ENCODE data around the gene MS4A7. TPM values are rescaled to one million over a fixed set of nuclear protein-coding genes. Genes with fewer than 3 reads are reported as not detected.

Gene MS4A7, protein sequence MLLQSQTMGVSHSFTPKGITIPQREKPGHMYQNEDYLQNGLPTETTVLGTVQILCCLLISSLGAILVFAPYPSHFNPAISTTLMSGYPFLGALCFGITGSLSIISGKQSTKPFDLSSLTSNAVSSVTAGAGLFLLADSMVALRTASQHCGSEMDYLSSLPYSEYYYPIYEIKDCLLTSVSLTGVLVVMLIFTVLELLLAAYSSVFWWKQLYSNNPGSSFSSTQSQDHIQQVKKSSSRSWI
- not detected for total RNA-seq

- ChIA-PET POLR2A (no interaction called here), CTCF (interaction anchor here (1.1 kb wide), 1 partner anchor 15 kb away, joined by 3 read pairs; no protein-coding TSS in a partner anchor)
- H3K27ac Mint-ChIP-seq: no peak within 1 kb of the TSS
- H3K36me3 Mint-ChIP-seq (ENCODE audit: low read depth): no peaks in the 10 kb centered on the region
- H3K9me3 Mint-ChIP-seq (ENCODE audit: insufficient read depth): no peaks in the 10 kb centered on the region
- H3K4me1 Mint-ChIP-seq (ENCODE audit: low read depth): peaks cover 11% of the 10 kb centered on the region
- H3K4me3 Mint-ChIP-seq: no peak within 1 kb of the TSS
- ATAC-seq (no peak), DNase-seq (no peak)
- peaks cover 10% of the 10 kb centered on the region for H3K27me3 Mint-ChIP-seq (ENCODE audit: low read depth)
These were observed at the start of gene MS4A7 for GRCh38 chr11:60378354-60378753. MS4A7 (plus strand) TSS chr11:60378532; CDS start chr11:60383142, 4,610 bp downstream.

GRCh38 chr11:60332846-60333245 lies 45.5 kb upstream of the MS4A7 start:
- H3K27ac Mint-ChIP-seq: no peak overlapping the region

DNA sequence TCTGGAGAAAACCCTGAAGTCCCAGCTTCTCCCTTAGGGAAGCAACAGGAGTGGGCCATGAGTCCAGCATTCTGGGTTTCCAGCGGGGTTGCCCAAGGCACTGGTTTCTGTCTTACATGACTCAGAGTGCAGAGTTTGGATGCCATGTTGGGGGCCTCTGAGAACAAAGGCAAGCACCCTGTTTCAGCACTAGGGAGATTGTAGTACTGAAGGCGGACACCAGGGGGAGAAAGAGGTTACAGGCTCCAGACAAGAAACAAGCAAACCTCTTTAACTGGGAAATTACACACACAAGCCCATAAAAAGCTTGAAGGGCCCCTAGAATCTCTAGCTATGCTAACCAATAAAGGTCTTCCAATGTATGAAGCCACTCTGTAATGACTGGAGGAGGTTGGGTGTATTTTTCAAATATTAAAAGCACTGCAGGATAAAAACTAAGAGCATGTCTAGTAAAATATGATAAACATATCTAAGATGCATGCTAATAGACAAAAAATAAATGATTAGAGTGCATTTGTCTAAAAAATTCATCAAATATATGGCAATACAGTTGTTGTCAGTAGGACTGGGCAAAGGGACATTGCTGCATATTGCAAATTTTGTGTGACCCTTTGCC lies 44.2 kb upstream of the MS4A7 start:
- ChIA-PET CTCF (interaction anchor here (0.6 to 2.1 kb wide), 11 partner anchors 8 to 497 kb away, joined by 3 to 10 read pairs (median 3); no protein-coding TSS in a partner anchor), POLR2A (no interaction called here)
- DNase-seq (peak; percentile 73), ATAC-seq (peak; percentile 60)
- no peak overlapping the region for H3K27ac Mint-ChIP-seq
- H3K4me3 Mint-ChIP-seq: no peak overlapping the region
- no peaks in the 10 kb centered on the region for H3K9me3 Mint-ChIP-seq (ENCODE audit: insufficient read depth)
- peaks cover 13% of the 10 kb centered on the region for H3K27me3 Mint-ChIP-seq (ENCODE audit: low read depth)
- no peaks in the 10 kb centered on the region for H3K36me3 Mint-ChIP-seq (ENCODE audit: low read depth)
- H3K4me1 Mint-ChIP-seq (ENCODE audit: low read depth): no peaks in the 10 kb centered on the region

More at GRCh38 chr11:60332846-60333245, 45.5 kb upstream of the MS4A7 start:
- Mint-ChIP-seq H3K36me3 (ENCODE audit: low read depth) (no peaks in the 10 kb centered on the region), H3K27me3 (ENCODE audit: low read depth) (peaks cover 13% of the 10 kb centered on the region), H3K4me3 (no peak overlapping the region), H3K4me1 (ENCODE audit: low read depth) (no peaks in the 10 kb centered on the region), H3K9me3 (ENCODE audit: insufficient read depth) (no peaks in the 10 kb centered on the region)
- ChIA-PET CTCF (interaction anchor here (1.2 to 2.1 kb wide), 3 partner anchors 10 to 68 kb away, joined by 5 to 10 read pairs (median 5); no protein-coding TSS in a partner anchor), POLR2A (no interaction called here)
- DNase-seq (no peak), ATAC-seq (no peak)

DNA sequence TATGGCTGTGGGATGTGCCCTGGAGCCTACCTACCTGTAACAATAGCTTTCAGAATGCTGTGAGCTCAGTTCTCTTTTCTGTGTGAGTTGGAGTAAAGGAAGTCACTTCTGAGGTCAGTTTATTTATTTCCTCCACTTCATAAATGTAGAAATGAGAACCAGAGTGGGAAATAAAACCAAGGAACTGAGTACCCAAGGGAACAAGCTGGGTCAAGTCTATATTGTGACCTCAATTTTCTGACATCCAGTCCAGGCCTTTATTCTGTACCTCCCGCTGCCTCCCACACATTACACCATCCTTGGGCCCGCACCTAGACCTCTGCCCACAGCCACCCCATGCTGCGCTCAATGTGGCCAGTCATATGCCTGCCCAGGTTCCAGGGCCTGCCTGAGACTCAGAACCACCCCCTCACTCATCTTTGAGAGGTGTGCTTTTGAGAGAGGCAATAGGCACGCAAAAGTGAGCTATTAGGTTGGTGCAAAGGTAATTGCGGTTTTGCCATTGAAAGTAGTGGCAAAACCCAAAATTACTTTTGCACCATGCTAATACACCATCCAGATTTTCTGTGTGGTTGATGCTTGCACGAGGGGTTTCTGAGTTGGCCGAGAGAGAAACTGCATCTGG lies 41.5 kb upstream of the MS4A7 start:
- Mint-ChIP-seq H3K36me3 (ENCODE audit: low read depth) (no peaks in the 10 kb centered on the region), H3K9me3 (ENCODE audit: insufficient read depth) (no peaks in the 10 kb centered on the region), H3K27ac (no peak overlapping the region), H3K4me1 (ENCODE audit: low read depth) (no peaks in the 10 kb centered on the region), H3K4me3 (no peak overlapping the region), H3K27me3 (ENCODE audit: low read depth) (peaks cover 20% of the 10 kb centered on the region)
- no peak for ATAC-seq
- DNase-seq: no peak
- CTCF ChIA-PET: interaction anchor here (0.9 to 1.6 kb wide), 3 partner anchors 23 to 72 kb away, joined by 3 to 4 read pairs (median 3); no protein-coding TSS in a partner anchor
- POLR2A ChIA-PET: no interaction called here

DNA sequence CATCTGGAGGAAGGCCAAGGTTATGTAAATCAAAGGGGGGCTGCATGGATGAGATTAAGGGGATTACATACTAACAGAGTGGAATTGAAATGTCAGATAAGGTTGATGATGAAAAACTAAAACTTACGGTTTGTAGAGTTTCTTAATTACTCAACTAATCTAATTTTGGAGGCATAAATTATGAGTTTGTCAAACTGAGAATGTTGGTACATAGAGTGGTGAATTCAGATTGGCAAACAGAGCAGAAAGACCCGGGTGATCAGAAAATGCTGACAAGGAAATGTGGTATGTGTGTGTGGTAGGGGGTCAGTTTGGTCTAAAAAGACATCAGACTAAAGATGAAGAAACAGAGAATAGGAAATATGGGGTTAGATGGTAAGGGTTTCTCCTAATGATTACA lies 40.3 kb upstream of the MS4A7 start:
- H3K36me3 Mint-ChIP-seq (ENCODE audit: low read depth): no peaks in the 10 kb centered on the region
- ChIA-PET CTCF (no interaction called here), POLR2A (no interaction called here)
- H3K27me3 Mint-ChIP-seq (ENCODE audit: low read depth): peaks cover 19% of the 10 kb centered on the region
- no peak for ATAC-seq
- H3K4me3 Mint-ChIP-seq: no peak overlapping the region
- no peaks in the 10 kb centered on the region for H3K4me1 Mint-ChIP-seq (ENCODE audit: low read depth)
- H3K27ac Mint-ChIP-seq: no peak overlapping the region
- H3K9me3 Mint-ChIP-seq (ENCODE audit: insufficient read depth): no peaks in the 10 kb centered on the region
- no peak for DNase-seq

DNA sequence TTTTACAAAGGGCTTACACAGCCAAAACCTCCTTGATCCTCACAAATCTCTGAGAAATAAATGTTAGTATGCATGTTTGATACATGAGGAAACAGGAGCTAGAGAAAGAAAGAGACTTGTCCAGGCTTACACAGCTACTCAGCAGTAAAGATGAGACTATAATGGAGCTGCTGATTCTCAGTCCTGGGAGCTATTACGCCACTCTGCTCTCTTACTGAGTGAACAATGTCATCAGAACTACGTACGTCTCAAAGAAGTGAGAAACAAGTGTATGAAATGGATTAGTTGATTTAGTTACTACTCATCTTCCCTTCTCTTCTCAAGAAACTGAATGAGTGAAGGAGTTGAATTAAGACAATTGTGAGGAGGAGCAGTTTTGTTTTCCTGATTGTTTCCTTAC lies 39.0 kb upstream of the MS4A7 start:
- CTCF ChIA-PET: no interaction called here
- no peaks in the 10 kb centered on the region for H3K36me3 Mint-ChIP-seq (ENCODE audit: low read depth)
- no peak for ATAC-seq
- POLR2A ChIA-PET: no interaction called here
- no peak for DNase-seq
- H3K9me3 Mint-ChIP-seq (ENCODE audit: insufficient read depth): no peaks in the 10 kb centered on the region
- H3K4me3 Mint-ChIP-seq: no peak overlapping the region
- no peak overlapping the region for H3K27ac Mint-ChIP-seq
- H3K4me1 Mint-ChIP-seq (ENCODE audit: low read depth): no peaks in the 10 kb centered on the region
- peaks cover 18% of the 10 kb centered on the region for H3K27me3 Mint-ChIP-seq (ENCODE audit: low read depth)

DNA sequence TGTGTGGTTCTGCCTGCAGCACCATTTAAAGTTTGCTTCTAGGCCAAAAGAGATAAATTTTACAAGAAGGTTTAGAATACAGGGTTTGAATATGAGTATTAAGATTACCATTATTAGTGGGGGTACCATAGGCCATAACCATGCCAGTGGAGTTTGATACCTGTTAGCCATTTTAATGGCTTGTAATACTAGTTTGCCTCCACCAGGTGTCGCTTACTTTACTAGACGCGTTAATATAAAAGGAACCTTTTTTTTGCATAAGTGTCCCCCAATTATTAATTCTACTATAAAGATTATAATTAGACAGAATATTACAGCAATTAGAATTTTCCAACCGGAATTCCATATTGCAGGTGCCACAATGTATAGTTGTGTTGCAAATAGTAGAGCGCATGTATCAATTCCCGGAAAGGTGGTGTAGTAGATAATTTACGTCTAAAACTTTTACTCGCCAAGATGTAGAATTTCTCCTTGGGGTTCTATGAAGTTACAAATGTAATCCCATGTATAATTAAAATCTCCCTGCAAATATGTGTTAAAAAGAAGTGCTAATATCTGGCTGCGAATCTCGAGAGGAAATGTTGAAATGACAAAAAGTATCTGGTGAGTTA lies 35.1 kb upstream of the MS4A7 start:
- POLR2A ChIA-PET: no interaction called here
- Mint-ChIP-seq H3K9me3 (ENCODE audit: insufficient read depth) (no peaks in the 10 kb centered on the region), H3K27ac (no peak overlapping the region), H3K4me1 (ENCODE audit: low read depth) (no peaks in the 10 kb centered on the region), H3K36me3 (ENCODE audit: low read depth) (no peaks in the 10 kb centered on the region), H3K4me3 (no peak overlapping the region), H3K27me3 (ENCODE audit: low read depth) (peaks cover 9% of the 10 kb centered on the region)
- CTCF ChIA-PET: interaction anchor here (0.6 to 1.0 kb wide), 7 partner anchors 10 to 301 kb away, joined by 3 to 10 read pairs (median 3); no protein-coding TSS in a partner anchor
- no peak for ATAC-seq
- peak; percentile 34 for DNase-seq

DNA sequence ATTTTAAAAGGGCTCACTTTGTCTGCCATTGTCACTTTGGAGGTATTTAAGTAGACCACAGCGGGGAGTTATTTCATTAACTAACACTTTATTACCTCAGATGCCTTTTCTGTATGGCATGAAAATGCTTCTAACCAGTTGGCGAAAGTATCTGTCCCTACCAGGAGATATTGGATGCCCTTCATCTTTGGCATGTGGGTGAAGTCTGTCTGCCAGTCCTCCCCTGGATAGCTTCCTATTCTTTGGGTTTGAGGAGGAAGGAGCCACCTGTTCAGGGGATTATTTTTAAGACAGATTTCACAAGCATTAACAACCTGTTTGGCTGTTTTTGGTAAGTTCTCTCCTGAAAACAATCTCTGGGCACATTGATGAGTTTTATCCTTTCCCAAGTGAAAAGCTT lies 34.2 kb upstream of the MS4A7 start:
- H3K4me1 Mint-ChIP-seq (ENCODE audit: low read depth): no peaks in the 10 kb centered on the region
- no peak for ATAC-seq
- H3K4me3 Mint-ChIP-seq: no peak overlapping the region
- no peaks in the 10 kb centered on the region for H3K9me3 Mint-ChIP-seq (ENCODE audit: insufficient read depth)
- no peak overlapping the region for H3K27ac Mint-ChIP-seq
- no peak for DNase-seq
- CTCF ChIA-PET: interaction anchor here (1.1 kb wide), 1 partner anchor 293 kb away, joined by 3 read pairs; no protein-coding TSS in a partner anchor
- H3K36me3 Mint-ChIP-seq (ENCODE audit: low read depth): no peaks in the 10 kb centered on the region
- peaks cover 9% of the 10 kb centered on the region for H3K27me3 Mint-ChIP-seq (ENCODE audit: low read depth)
- POLR2A ChIA-PET: no interaction called here

- peaks cover 4% of the 10 kb centered on the region for H3K27me3 Mint-ChIP-seq (ENCODE audit: low read depth)
- no peaks in the 10 kb centered on the region for H3K36me3 Mint-ChIP-seq (ENCODE audit: low read depth)
- ChIA-PET POLR2A (no interaction called here), CTCF (interaction anchor here (0.7 to 1.1 kb wide), 5 partner anchors 11 to 1687 kb away, joined by 3 to 5 read pairs (median 3); no protein-coding TSS in a partner anchor)
- H3K27ac Mint-ChIP-seq: no peak overlapping the region
- no peak for ATAC-seq
- DNase-seq: peak; percentile 26
- H3K4me1 Mint-ChIP-seq (ENCODE audit: low read depth): no peaks in the 10 kb centered on the region
- no peaks in the 10 kb centered on the region for H3K9me3 Mint-ChIP-seq (ENCODE audit: insufficient read depth)
- H3K4me3 Mint-ChIP-seq: no peak overlapping the region
These were observed 32.8 kb upstream of the MS4A7 start for GRCh38 chr11:60345489-60345888.

DNA sequence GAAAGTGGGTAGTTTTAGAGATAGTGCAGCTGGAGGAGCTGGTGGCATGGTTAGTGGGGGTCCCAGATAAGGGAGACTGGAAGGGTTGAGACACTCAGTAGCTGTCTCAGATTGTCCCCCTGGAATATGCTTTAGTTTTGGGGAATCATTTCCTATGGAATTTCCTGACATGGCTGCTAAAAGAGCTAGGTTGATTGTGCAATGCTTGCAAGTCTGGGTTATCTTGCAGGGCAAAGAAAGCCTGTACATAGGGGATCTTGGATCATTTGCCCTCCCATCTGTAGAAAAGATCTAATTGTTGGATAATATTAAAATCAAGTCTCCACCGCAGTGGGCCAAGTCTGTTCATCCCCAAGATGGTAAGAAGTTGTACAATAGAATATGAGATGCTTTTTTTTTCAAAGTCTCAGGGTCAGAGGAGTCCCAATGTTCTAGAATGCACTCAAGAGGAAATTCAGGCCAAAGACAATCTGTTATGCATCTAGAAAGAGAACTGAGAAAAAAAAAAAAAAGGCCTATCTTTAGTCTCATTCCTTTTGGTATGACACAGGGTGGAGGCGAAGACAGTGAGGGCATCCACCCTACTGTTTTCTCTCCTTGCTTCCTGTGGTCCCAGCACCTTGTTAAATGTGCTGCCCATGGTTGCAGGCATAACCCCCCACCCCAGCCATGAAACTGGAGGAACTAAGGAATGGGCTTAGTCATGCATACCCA lies 31.1 kb upstream of the MS4A7 start:
- CTCF ChIA-PET: no interaction called here
- POLR2A ChIA-PET: no interaction called here
- Mint-ChIP-seq H3K4me1 (ENCODE audit: low read depth) (no peaks in the 10 kb centered on the region), H3K27ac (no peak overlapping the region), H3K36me3 (ENCODE audit: low read depth) (no peaks in the 10 kb centered on the region), H3K9me3 (ENCODE audit: insufficient read depth) (no peaks in the 10 kb centered on the region), H3K4me3 (no peak overlapping the region), H3K27me3 (ENCODE audit: low read depth) (peaks cover 4% of the 10 kb centered on the region)
- no peak for ATAC-seq
- no peak for DNase-seq

- Mint-ChIP-seq H3K4me1 (ENCODE audit: low read depth) (no peaks in the 10 kb centered on the region), H3K27ac (no peak overlapping the region), H3K36me3 (ENCODE audit: low read depth) (no peaks in the 10 kb centered on the region), H3K9me3 (ENCODE audit: insufficient read depth) (no peaks in the 10 kb centered on the region), H3K4me3 (no peak overlapping the region), H3K27me3 (ENCODE audit: low read depth) (peaks cover 6% of the 10 kb centered on the region)
- CTCF ChIA-PET: interaction anchor here (0.6 to 1.6 kb wide), 3 partner anchors 14 to 786 kb away, joined by 3 read pairs; no protein-coding TSS in a partner anchor
- no peak for ATAC-seq
- POLR2A ChIA-PET: no interaction called here
- DNase-seq: no peak
These were observed 30.2 kb upstream of the MS4A7 start for GRCh38 chr11:60348116-60348515.

Data from activated CD8-positive, alpha-beta T cell treated with anti-CD3 and anti-CD28 coated beads, Interleukin-2, amount 10 ng/mL, durations not matched to agents 7 days and 5 days (primary cell).